Psoas muscle (tissue), 8 donors: ENCODE measurements around the gene ANP32E. TPM values are rescaled to one million over a fixed set of nuclear protein-coding genes. Genes with fewer than 3 reads are reported as not detected.

Experiments
- ATAC-seq, 4 donors: fragments of 200-7000 bp; cut with Tn5 transposase; one replicate each; pipeline ENCODE4 v1.9.1; 2020; ENCODE audit warnings: moderate library complexity in 3 of 4, mild to moderate bottlenecking in 2 of 4
- DNase-seq, 2 donors: peaks; one replicate each; pipeline ENCODE4 v3.0.0-alpha.2; 2020
- H3K27ac ChIP-seq: fragments of 200-600 bp; one replicate; pipeline ENCODE4 v1.8.0; 2022
- H3K27me3 ChIP-seq, 3 donors: fragments of 200-600 bp in 1 of 3; one replicate each; pipeline versions ENCODE4 v1.6.1 to v1.8.0; 2013 to 2022; ENCODE audit warnings: low read length in 2 of 3, mild to moderate bottlenecking in 2 of 3, moderate library complexity in 1 of 3; ENCODE audit not compliant: insufficient read depth in 3 of 3
- H3K36me3 ChIP-seq, 2 donors: fragments of 200-600 bp in 1 of 2; one replicate each; pipeline versions ENCODE4 v1.6.1 to v1.8.0; 2013 to 2022; ENCODE audit warnings: low read depth in 1 of 2, mild to moderate bottlenecking in 1 of 2, moderate library complexity in 1 of 2; ENCODE audit not compliant: insufficient read depth in 1 of 2
- H3K4me1 ChIP-seq: fragments of 200-600 bp; one replicate; pipeline ENCODE4 v1.8.0; 2022
- H3K4me3 ChIP-seq: fragments of 200-600 bp; one replicate; pipeline ENCODE4 v1.8.0; 2022; ENCODE audit warnings: mild to moderate bottlenecking
- H3K9me3 ChIP-seq: fragments of 200-600 bp; one replicate; pipeline ENCODE4 v1.8.0; 2022
- CTCF ChIP-seq: fragments of 200-600 bp; IDR thresholded peaks from one replicate; pipeline ENCODE4 v1.8.0; 2022; ENCODE audit warnings: antibody characterized with exemption
- WGBS, 3 donors: extraction: QIAGEN DNeasy Blood & Tissue Kit; methylation state at CpG; one replicate each; pipeline versions ENCODE4 v1.1.6 to v1.1.7; 2013; 5-methylcytosine and 5-hydroxymethylcytosine counted together
- intact Hi-C, 2 donors: fragments of 100-400 bp; cut with DNase I; formaldehyde crosslinking; loops; one replicate each; pipeline versions ENCODE4 v1.11.0 to v1.14.2; 2022
- polyA plus RNA-seq, 3 donors: library from polyadenylated mRNA; stranded (reverse); fragments of 200-250 nt; gene quantifications; one replicate each; pipeline ENCODE4 v1.2.3, GENCODE V29; 2013
- total RNA-seq, 4 donors: library from RNA; stranded (reverse); fragmentation: NEBNext Ultra II Directional in 2 of 4; extraction: Animal tissue kit (Norgen Biotek cat#: 25700) in 2 of 4; gene quantifications; one replicate each; pipeline versions ENCODE4 v1.2.1 to v1.2.4, GENCODE V29; 2021 to 2023
- donor health status: healthy with polysubstance abuse.
- donor health status: DM: no; HTN: no; CAD: no; lungs with moderate emphysema.
- donor health status: Bipolar disorder and iron deficiency.
- donor health status: healthy.
- donor health status: DM: yes; HTN: yes; CAD: no.
- donor health status: DM: no; HTN: no; CAD: no.
- donor health status: DM: no; HTN: no; CAD: no.
- donor health status: DM: yes; HTN: yes; CAD: no.

ANP32E gene
- total and polyA plus RNA-seq, 7 donors: 14.4 to 93.0 (median 27.4) TPM

- Histone ChIP-seq H3K4me3 (no peak overlapping the region), H3K9me3 (no peaks in the 10 kb centered on the region), H3K4me1 (no peaks in the 10 kb centered on the region), H3K36me3 (no peaks in the 10 kb centered on the region), H3K27ac (no peak overlapping the region), H3K27me3 (no peaks in the 10 kb centered on the region)
- intact Hi-C loops: no loop called here
- DNase-seq (no peak), ATAC-seq (no peak)
- WGBS, 3 donors: 66 to 70% (median 69%) methylated on average over 11 of the region's 11 CpGs
- TF ChIP-seq CTCF: no peak
Measured at GRCh38 chr1:150182247-150182646, 53.7 kb downstream of the ANP32E start.

GRCh38 chr1:150180474-150180873, 55.4 kb downstream of the ANP32E start:
- WGBS, 3 donors: 65 to 70% (median 67%) methylated on average over 5 of the region's 5 CpGs

GRCh38 chr1:150179867-150180266, 56.0 kb downstream of the ANP32E start:
- H3K36me3 ChIP-seq: no peaks in the 10 kb centered on the region
- intact Hi-C loops: no loop called here

More at GRCh38 chr1:150180474-150180873, 55.4 kb downstream of the ANP32E start:
- intact Hi-C loops: no loop called here
- H3K27ac ChIP-seq: no peak overlapping the region
- TF ChIP-seq CTCF: no peak
- H3K9me3 ChIP-seq: no peaks in the 10 kb centered on the region
- H3K27me3 ChIP-seq: no peaks in the 10 kb centered on the region
- H3K4me1 ChIP-seq: no peaks in the 10 kb centered on the region
- no peaks in the 10 kb centered on the region for H3K36me3 ChIP-seq
- ATAC-seq: no peak
- H3K4me3 ChIP-seq: no peak overlapping the region
- DNase-seq: no peak

GRCh38 chr1:150178548-150178947, 57.4 kb downstream of the ANP32E start:
- no peaks in the 10 kb centered on the region for H3K27me3 ChIP-seq
- H3K27ac ChIP-seq: no peak overlapping the region
- no peaks in the 10 kb centered on the region for H3K4me1 ChIP-seq
- no peak for TF ChIP-seq CTCF
- intact Hi-C loops: no loop called here
- H3K9me3 ChIP-seq: no peaks in the 10 kb centered on the region
- ATAC-seq: peak in 2 of 4 donors; percentile 34 to 40
- H3K36me3 ChIP-seq: no peaks in the 10 kb centered on the region
- H3K4me3 ChIP-seq: no peak overlapping the region
- DNase-seq: no peak

More at GRCh38 chr1:150179867-150180266, 56.0 kb downstream of the ANP32E start:
- no peak for TF ChIP-seq CTCF
- Histone ChIP-seq H3K27me3 (no peaks in the 10 kb centered on the region), H3K27ac (no peak overlapping the region), H3K4me3 (no peak overlapping the region), H3K9me3 (no peaks in the 10 kb centered on the region), H3K4me1 (no peaks in the 10 kb centered on the region)
- no peak for DNase-seq
- ATAC-seq: no peak
- WGBS, 3 donors: 84 to 89% (median 84%) methylated on average over 7 of the region's 7 CpGs

- no peak for ATAC-seq
- H3K4me3 ChIP-seq: no peak overlapping the region
Measured at GRCh38 chr1:150176593-150176992, 59.3 kb downstream of the ANP32E start.

More at GRCh38 chr1:150176593-150176992, 59.3 kb downstream of the ANP32E start:
- no peaks in the 10 kb centered on the region for H3K36me3 ChIP-seq
- DNase-seq: no peak
- no peak overlapping the region for H3K27ac ChIP-seq
- no peaks in the 10 kb centered on the region for H3K4me1 ChIP-seq
- H3K27me3 ChIP-seq: no peaks in the 10 kb centered on the region
- TF ChIP-seq CTCF: no peak
- 80 to 93% (median 87%) methylated on average over 3 of the region's 3 CpGs for WGBS, 3 donors
- intact Hi-C loops: no loop called here
- no peaks in the 10 kb centered on the region for H3K9me3 ChIP-seq
